ENCODE data around the gene LINGO4. TPM values are rescaled to one million over a fixed set of nuclear protein-coding genes. Genes with fewer than 3 reads are reported as not detected.

LINGO4 gene
- total and polyA plus RNA-seq, 10 of the 15 experiments (the other 5 are each of a cell fraction or from before 2014, with no cell fraction given): not detected

DNA sequence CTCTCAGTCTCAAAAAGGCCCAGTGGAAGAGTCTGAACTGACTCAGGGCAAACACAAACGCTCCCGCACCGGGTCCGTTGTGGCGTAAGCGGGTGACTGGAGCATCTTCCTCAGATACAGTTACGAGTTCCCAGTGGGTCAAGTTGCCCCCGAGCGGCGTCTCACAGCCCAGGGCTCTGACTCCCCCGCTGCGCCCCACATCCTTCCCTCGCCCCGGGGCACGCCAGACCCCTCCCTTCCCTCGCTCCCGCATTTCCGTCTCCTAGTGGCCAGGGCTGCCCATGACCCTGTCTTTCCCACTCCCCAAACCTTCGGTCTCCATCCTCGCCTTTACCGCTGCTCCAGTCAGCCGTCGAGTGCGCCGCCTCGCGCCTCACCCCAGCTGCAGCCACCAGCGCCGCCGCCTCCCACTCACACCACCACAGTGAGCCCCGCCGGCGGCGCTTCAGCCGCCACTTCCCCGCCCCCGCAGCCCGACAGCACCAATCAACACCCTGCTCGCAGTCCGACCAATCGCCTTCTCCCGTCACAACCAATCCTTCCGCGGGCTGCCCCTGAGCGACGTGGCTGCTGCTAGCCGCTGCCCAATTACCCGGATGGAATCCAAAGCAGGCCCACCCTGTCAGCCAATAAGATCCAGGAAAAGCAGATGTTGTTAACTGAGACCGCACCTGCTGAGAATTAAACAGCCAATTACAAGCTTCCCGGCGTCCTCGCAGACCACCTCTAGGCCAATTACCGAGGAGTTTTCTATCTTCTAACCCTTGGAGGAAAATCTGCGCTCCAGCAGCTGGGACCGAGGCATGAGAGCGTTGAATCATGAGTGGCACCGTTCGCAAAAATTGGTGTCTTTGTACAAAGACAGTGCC, 14.9 kb downstream of the LINGO4 start, which contains the start of gene TDRKH:
TDRKH (minus strand) TSS at position 430 of the 869 bp plus-strand sequence. CDS start 7,478 bp downstream, outside the sequence.
- Histone ChIP-seq H3K9me3 (replicated peaks; ENCODE audit: control insufficient read depth, insufficient read depth, low read length) (no peaks in the 10 kb centered on the region), H2AFZ (ENCODE audit: control insufficient read depth, low read depth, low read length) (peak within 1 kb of the TSS; percentile 100), H3K79me2 (ENCODE audit: control insufficient read depth, insufficient read depth, low read length) (no peaks in the 10 kb centered on the region; the same call in 1 of the 2 replicates), H3K36me3 (ENCODE audit: control insufficient read depth in 2 of 2, insufficient read depth in 2 of 2, low read length in 1 of 2) (no peaks in the 10 kb centered on the region), H4K20me1 (ENCODE audit: control insufficient read depth, insufficient read depth) (no peaks in the 10 kb centered on the region), H3K27ac (ENCODE audit: control insufficient read depth, insufficient read depth) (no peak within 1 kb of the TSS), H3K4me3 (peak within 1 kb of the TSS; percentile 82), H3K27me3 (replicated peaks in 1 of 2; ENCODE audit: control insufficient read depth in 2 of 2, insufficient read depth in 2 of 2, low read length in 1 of 2) (no peaks in the 10 kb centered on the region), H3K4me2 (ENCODE audit: control insufficient read depth, insufficient read depth) (peak within 1 kb of the TSS; percentile 99), H3K9ac (ENCODE audit: control insufficient read depth, insufficient read depth, low read length) (peak within 1 kb of the TSS; percentile 68), H3K4me1 (ENCODE audit: control insufficient read depth, insufficient read depth, low read length) (peaks cover 5% of the 10 kb centered on the region)
- ATAC-seq (peak; percentile 99), FAIRE-seq (peak; percentile 99), DNase-seq (ENCODE audit: low read depth, low spot score) (peak; percentile 97)
- SMC1A ChIA-PET (ENCODE audit: uncharacterized antibody, unreplicated experiment): interaction anchor here (0.8 to 1.1 kb wide), 2 partner anchors 7 to 16 kb away, joined by 3 to 5 read pairs; no protein-coding TSS in a partner anchor
- in situ Hi-C loops (cut with MboI): no loop called here
- CTCF ChIA-PET: interaction anchor here (0.7 to 1.7 kb wide), 8 partner anchors 11 to 196 kb away, joined by 4 to 8 read pairs (median 5); partner anchors contain the start of gene MRPL9
- BruUV-seq (replicated peaks): no TSS peak
- RAD21 ChIA-PET (ENCODE audit: unreplicated experiment): interaction anchor here (1.0 to 1.5 kb wide), 3 partner anchors 27 to 56 kb away, joined by 4 read pairs; partner anchors contain the start of genes C2CD4D and MRPL9
- POLR2A ChIA-PET: interaction anchor here (0.8 to 1.1 kb wide), 2 partner anchors 10 to 49 kb away, joined by 4 read pairs; partner anchors contain the start of gene C2CD4D
- under 1% methylated on average over 44 of the region's 58 CpGs for WGBS (ENCODE audit: insufficient coverage, insufficient replicate concordance, low lambda C conversion rate, missing lambda C conversion rate)
- intact Hi-C loops (cut with micrococcal nuclease; ENCODE audit: unreplicated experiment): no loop called here
- no peak for TF ChIP-seq MEF2B (IDR thresholded peaks at IDR 0.05; ENCODE audit: partially characterized antibody, poor library complexity, severe bottlenecking)
- peak; percentile 50; the same call in 1 of the 2 replicates for TF ChIP-seq GATAD2B (conservative IDR thresholded peaks at IDR 0.05; ENCODE audit: low read depth)
- TF ChIP-seq RB1 (IDR thresholded peaks at IDR 0.05; ENCODE audit: borderline replicate concordance): peak; percentile 74
- TF ChIP-seq NRF1 (conservative IDR thresholded peaks at IDR 0.05; ENCODE audit: low read depth, low read length): 0 out of 2 replicates have a peak, but pooled peaks have one; percentile 9
- TF ChIP-seq NBN (IDR thresholded peaks at IDR 0.05): peak; percentile 73
- TF ChIP-seq FOXM1 (IDR thresholded peaks at IDR 0.05; ENCODE audit: low read depth, low read length): peak; percentile 30; the same call in 1 of the 2 replicates
- 0 out of 2 replicates have a peak, but pooled peaks have one; percentile 15 for TF ChIP-seq CBX5 (IDR thresholded peaks at IDR 0.05; ENCODE audit: low read depth)
- peak; percentile 40 for TF ChIP-seq CREB1 (IDR thresholded peaks at IDR 0.05; ENCODE audit: low read depth)
- TF ChIP-seq JUND (IDR thresholded peaks at IDR 0.05; ENCODE audit: low read depth, low read length): no peak
- TF ChIP-seq IKZF1 (conservative IDR thresholded peaks at IDR 0.05): peak; percentile 83
- peak; percentile 65 for TF ChIP-seq RELA (IDR thresholded peaks at IDR 0.05; ENCODE audit: borderline replicate concordance, partially characterized antibody)
- TF ChIP-seq SPI1 (IDR thresholded peaks at IDR 0.05; ENCODE audit: borderline replicate concordance, insufficient read depth, low read depth, low read length): no peak
- peak; percentile 97 for TF ChIP-seq CHD2 (IDR thresholded peaks at IDR 0.05; ENCODE audit: borderline replicate concordance, low read depth, low read length)
- TF ChIP-seq, protein P1, sequence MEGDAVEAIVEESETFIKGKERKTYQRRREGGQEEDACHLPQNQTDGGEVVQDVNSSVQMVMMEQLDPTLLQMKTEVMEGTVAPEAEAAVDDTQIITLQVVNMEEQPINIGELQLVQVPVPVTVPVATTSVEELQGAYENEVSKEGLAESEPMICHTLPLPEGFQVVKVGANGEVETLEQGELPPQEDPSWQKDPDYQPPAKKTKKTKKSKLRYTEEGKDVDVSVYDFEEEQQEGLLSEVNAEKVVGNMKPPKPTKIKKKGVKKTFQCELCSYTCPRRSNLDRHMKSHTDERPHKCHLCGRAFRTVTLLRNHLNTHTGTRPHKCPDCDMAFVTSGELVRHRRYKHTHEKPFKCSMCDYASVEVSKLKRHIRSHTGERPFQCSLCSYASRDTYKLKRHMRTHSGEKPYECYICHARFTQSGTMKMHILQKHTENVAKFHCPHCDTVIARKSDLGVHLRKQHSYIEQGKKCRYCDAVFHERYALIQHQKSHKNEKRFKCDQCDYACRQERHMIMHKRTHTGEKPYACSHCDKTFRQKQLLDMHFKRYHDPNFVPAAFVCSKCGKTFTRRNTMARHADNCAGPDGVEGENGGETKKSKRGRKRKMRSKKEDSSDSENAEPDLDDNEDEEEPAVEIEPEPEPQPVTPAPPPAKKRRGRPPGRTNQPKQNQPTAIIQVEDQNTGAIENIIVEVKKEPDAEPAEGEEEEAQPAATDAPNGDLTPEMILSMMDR (IDR thresholded peaks at IDR 0.05 in 2 of 3, conservative IDR thresholded peaks at IDR 0.05 in 1 of 3; ENCODE audit: control insufficient read depth in 2 of 3, extremely low read depth in 1 of 3, insufficient read depth in 1 of 3, low read depth in 3 of 3, low read length in 3 of 3): peak; percentile 17 to 36 (median 23); a peak in 3 of 6 replicates
- peak; percentile 92 for TF ChIP-seq FOS (IDR thresholded peaks at IDR 0.05; ENCODE audit: borderline replicate concordance, extremely low read depth, insufficient read length)
- TF ChIP-seq, protein P2, sequence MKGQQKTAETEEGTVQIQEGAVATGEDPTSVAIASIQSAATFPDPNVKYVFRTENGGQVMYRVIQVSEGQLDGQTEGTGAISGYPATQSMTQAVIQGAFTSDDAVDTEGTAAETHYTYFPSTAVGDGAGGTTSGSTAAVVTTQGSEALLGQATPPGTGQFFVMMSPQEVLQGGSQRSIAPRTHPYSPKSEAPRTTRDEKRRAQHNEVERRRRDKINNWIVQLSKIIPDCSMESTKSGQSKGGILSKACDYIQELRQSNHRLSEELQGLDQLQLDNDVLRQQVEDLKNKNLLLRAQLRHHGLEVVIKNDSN (IDR thresholded peaks at IDR 0.05; ENCODE audit: borderline replicate concordance, extremely low read length, insufficient read depth, low read depth, low read length): no peak
- TF ChIP-seq EGR1 (IDR thresholded peaks at IDR 0.05; ENCODE audit: borderline replicate concordance in 1 of 2, low read depth in 2 of 2, low read length in 2 of 2): peak in 1 of 2 experiments; percentile 98; a peak in 2 of 3 replicates
- peak; percentile 95 for TF ChIP-seq SMAD1 (IDR thresholded peaks at IDR 0.05; ENCODE audit: low read depth, partially characterized antibody)
- TF ChIP-seq PAX8 (IDR thresholded peaks at IDR 0.05): no peak
- peak in 1 of 2 experiments; percentile 17; a peak in 1 of 4 replicates for TF ChIP-seq IKZF2 (IDR thresholded peaks at IDR 0.05)

Measured in GM12878 (cell line).